Measurements from ENCODE around the gene SNX32.

The SNX32 gene

DNA sequence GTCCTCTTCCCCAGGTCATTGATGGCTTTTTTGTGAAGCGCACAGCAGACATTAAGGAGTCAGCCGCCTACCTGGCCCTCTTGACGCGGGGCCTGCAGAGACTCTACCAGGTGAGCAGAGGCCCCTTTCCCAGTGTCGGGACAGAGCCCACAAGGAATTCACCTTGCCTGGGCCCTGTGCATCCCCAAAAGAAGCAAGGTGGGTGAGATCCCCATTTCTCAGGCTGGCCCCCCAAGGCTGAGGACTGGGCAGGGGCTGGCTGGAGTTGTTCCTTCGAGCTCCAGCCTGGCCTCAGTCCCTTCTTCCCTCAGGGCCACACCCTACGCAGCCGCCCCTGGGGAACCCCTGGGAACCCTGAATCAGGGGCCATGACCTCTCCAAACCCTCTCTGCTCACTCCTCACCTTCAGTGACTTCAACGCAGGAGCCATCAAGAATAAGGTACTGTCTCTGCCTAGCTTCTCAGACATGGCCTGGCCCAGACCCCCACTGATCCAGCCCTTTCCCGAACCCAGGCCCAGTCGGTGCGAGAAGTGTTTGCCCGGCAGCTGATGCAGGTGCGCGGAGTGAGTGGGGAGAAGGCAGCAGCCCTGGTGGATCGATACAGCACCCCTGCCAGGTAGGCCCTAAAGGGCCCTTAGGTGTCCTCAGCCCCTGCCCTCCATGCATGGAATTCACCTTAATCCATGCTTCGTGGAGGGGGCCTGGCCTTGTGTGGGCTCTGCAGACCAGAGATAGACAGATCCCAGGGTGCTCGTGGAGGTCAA, 31.1 kb downstream of the SNX32 start:
- Histone ChIP-seq H3K27ac (ENCODE audit: low read depth, low read length) (no peak overlapping the region), H3K79me2 (ENCODE audit: control insufficient read depth, insufficient read depth, low read length, unreplicated experiment) (peaks cover 21% of the 10 kb centered on the region), H2AFZ (ENCODE audit: low read length, unreplicated experiment) (no peak overlapping the region), H3K4me3 (ENCODE audit: low read depth, low read length) (no peak overlapping the region), H3K36me3 (ENCODE audit: insufficient read depth, low read length) (peaks cover 26% of the 10 kb centered on the region; the same call in 1 of the 2 replicates), H3K4me1 (ENCODE audit: control insufficient read depth, insufficient read depth, low read length, unreplicated experiment) (peaks cover 20% of the 10 kb centered on the region), H3K27me3 (ENCODE audit: insufficient read depth, low read length) (no peaks in the 10 kb centered on the region)

DNA sequence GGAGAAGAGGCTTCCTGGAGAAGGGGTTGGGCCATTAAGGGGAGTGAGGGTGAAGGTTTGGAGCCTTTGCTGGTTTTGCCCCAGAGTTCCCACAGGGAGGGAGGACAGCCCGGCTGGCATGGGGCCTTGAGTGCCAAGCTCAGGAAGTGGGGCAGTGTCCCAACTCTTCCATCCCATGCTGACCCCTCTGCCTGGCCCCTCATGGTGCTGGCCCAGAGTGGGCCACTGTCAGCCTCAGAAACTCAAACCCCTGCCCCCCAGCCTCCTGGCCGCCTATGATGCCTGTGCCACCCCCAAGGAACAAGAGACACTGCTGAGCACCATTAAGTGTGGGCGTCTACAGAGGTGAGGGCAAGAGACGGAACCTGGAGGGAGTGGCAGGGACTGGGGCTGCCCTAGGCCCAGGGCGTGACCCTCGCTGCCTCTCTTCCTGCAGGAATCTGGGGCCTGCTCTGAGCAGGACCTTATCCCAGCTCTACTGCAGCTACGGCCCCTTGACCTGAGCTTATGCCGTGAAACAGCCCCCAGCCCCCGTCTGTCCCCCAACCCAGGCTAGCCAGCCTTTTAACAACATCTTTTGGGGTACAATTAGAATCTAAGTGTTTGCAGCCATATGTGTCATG, 31.9 kb downstream of the SNX32 start:
- Histone ChIP-seq H2AFZ (ENCODE audit: low read length, unreplicated experiment) (no peak overlapping the region), H3K4me3 (ENCODE audit: low read depth, low read length) (no peak overlapping the region), H3K36me3 (ENCODE audit: insufficient read depth, low read length) (peaks cover 26% of the 10 kb centered on the region; the same call in 1 of the 2 replicates), H3K4me1 (ENCODE audit: control insufficient read depth, insufficient read depth, low read length, unreplicated experiment) (peaks cover 26% of the 10 kb centered on the region), H3K27me3 (ENCODE audit: insufficient read depth, low read length) (no peaks in the 10 kb centered on the region), H3K79me2 (ENCODE audit: control insufficient read depth, insufficient read depth, low read length, unreplicated experiment) (peaks cover 22% of the 10 kb centered on the region), H3K27ac (ENCODE audit: low read depth, low read length) (no peak overlapping the region)

DNA sequence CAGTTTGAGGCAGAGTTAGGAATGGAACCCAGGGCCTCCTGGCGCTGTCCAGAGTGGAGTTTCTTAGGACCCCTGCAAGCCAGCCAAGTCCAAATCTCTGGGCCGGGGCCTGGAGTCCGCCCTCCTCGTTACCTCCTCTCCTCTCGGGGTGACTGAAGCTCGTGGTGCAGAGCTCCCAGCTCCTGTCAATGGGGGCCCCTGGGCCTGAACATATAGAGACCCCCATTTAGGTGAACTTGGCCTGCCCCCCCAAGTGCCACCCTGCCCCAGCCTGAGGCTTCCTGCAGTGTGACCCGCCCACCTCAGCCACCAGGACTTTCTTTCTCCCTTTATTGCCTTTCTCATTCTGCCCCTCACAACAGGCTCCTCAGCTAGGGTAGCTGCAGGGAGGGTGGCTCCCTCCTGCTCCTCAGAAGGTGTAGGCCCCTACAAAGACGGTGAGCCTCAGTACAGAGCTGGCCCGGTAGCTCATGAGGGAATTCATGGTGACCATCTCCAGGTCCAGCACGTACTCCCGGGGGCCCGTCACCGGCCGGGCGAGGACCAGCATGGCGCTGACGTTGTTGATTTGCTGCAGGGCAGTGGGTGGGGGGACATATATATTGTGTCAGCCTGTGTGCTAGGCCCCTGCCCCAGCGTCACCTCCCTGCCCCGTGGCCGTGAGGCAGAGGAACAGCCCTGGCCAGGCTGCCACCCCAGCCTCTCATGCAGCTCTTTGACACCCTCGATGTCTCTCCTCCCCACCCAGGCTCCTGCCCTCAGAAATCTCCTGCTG, 32.9 kb downstream of the SNX32 start:
- H3K79me2 ChIP-seq (ENCODE audit: control insufficient read depth, insufficient read depth, low read length, unreplicated experiment): peaks cover 26% of the 10 kb centered on the region
- H3K27me3 ChIP-seq (ENCODE audit: insufficient read depth, low read length): no peaks in the 10 kb centered on the region
- H3K4me1 ChIP-seq (ENCODE audit: control insufficient read depth, insufficient read depth, low read length, unreplicated experiment): peaks cover 33% of the 10 kb centered on the region
- no peak overlapping the region for H3K27ac ChIP-seq (ENCODE audit: low read depth, low read length)
- no peak overlapping the region for H3K4me3 ChIP-seq (ENCODE audit: low read depth, low read length)
- no peak overlapping the region for H2AFZ ChIP-seq (ENCODE audit: low read length, unreplicated experiment)
- H3K36me3 ChIP-seq (ENCODE audit: insufficient read depth, low read length): peaks cover 26% of the 10 kb centered on the region; the same call in 1 of the 2 replicates

DNA sequence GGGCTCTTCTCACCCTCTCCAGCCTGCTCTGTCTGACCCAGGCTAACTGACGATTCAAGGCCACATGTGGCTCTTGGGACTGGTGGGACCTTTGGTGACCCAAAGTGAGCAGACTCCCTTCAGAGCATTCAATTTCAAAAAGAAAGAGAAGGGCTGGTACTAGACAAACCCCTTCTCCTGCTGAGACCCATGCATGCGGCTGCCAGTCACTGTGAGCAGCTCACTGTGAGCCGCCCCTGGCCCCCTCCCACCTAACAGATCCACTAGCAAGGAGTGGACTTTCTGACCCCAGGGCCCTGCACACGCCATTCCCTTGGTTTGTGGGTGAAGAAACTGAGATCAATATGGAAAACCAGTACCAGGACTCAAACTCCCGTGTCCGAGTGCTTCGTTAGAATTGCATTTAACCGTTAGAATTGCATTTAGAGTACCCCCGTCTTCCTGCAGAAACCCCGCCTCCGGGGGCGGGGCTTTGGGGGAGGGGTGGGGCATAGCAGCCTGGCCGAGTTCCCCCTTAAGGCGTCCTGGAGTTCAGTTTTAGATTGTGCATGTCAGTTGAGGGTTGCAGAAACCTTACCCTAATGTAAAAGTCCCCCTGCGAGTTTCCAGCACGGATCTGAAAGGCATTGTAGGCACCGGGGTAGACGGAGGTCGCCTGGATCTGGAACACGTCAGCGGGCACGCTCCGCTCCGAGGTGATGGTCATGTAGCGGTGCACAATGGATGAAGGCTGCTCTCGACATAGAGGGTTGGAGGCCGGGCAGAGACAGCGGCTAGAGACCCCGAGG, 33.7 kb downstream of the SNX32 start:
- Histone ChIP-seq H3K36me3 (ENCODE audit: insufficient read depth, low read length) (peaks cover 26% of the 10 kb centered on the region; the same call in 1 of the 2 replicates), H2AFZ (ENCODE audit: low read length, unreplicated experiment) (no peak overlapping the region), H3K79me2 (ENCODE audit: control insufficient read depth, insufficient read depth, low read length, unreplicated experiment) (peaks cover 26% of the 10 kb centered on the region), H3K27me3 (ENCODE audit: insufficient read depth, low read length) (no peaks in the 10 kb centered on the region), H3K27ac (ENCODE audit: low read depth, low read length) (no peak overlapping the region), H3K4me1 (ENCODE audit: control insufficient read depth, insufficient read depth, low read length, unreplicated experiment) (peaks cover 28% of the 10 kb centered on the region), H3K4me3 (ENCODE audit: low read depth, low read length) (no peak overlapping the region)

DNA sequence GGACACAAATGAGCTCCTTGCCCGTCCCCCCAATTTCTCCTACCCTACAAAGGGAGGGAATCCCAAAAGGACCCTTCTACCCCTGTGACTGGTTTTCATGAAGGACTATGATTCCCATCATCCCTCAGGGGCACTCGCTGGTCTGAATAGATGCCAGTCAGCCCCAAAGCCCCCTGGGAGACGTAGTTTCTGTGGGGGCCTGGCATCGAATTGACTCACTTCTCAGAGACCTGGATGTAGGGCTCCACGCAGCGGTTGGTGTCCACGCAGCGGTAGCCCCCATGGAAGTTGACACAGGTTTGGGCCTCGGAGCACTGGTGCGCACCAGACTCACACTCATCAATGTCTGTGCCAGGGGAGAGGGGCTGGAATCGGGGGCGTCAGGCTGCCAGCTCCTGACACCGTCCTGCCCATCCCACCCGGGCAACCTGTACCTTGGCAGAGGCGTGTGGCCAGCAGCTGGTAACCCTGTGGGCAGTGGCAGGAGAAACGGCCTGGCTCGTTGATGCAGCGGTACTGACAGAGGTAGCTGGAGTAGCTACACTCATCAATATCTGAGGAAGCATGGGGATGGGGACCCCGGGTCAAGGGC, 34.4 kb downstream of the SNX32 start:
- Histone ChIP-seq H3K4me3 (ENCODE audit: low read depth, low read length) (no peak overlapping the region), H3K4me1 (ENCODE audit: control insufficient read depth, insufficient read depth, low read length, unreplicated experiment) (peaks cover 25% of the 10 kb centered on the region), H3K79me2 (ENCODE audit: control insufficient read depth, insufficient read depth, low read length, unreplicated experiment) (peaks cover 20% of the 10 kb centered on the region), H3K27me3 (ENCODE audit: insufficient read depth, low read length) (no peaks in the 10 kb centered on the region), H2AFZ (ENCODE audit: low read length, unreplicated experiment) (no peak overlapping the region), H3K27ac (ENCODE audit: low read depth, low read length) (no peak overlapping the region), H3K36me3 (ENCODE audit: insufficient read depth, low read length) (peaks cover 26% of the 10 kb centered on the region; the same call in 1 of the 2 replicates)

DNA sequence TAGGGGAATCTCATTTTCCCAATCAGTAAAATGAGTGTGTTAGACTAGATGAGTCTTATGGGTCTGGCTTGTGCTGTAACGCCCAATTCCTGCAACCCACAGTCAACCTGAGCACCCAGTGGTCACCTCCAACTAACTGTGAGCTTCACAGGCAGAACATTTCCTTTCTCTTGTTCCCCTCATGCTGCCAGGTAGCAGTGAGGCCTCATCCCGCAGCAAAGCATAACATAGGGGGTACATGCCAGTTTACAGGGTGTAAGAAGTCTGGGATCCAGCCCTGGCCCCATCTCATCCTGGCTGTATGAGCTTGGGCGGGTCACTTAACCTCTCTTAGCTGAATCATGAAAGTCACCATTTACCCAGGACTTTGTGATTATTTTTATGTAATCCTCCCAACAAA, 35.1 kb downstream of the SNX32 start:
- H3K79me2 ChIP-seq (ENCODE audit: control insufficient read depth, insufficient read depth, low read length, unreplicated experiment): peaks cover 17% of the 10 kb centered on the region
- no peaks in the 10 kb centered on the region for H3K27me3 ChIP-seq (ENCODE audit: insufficient read depth, low read length)
- H3K4me3 ChIP-seq (ENCODE audit: low read depth, low read length): no peak overlapping the region
- H3K4me1 ChIP-seq (ENCODE audit: control insufficient read depth, insufficient read depth, low read length, unreplicated experiment): peaks cover 27% of the 10 kb centered on the region
- H3K36me3 ChIP-seq (ENCODE audit: insufficient read depth, low read length): peaks cover 26% of the 10 kb centered on the region; the same call in 1 of the 2 replicates
- no peak overlapping the region for H2AFZ ChIP-seq (ENCODE audit: low read length, unreplicated experiment)
- H3K27ac ChIP-seq (ENCODE audit: low read depth, low read length): no peak overlapping the region

DNA sequence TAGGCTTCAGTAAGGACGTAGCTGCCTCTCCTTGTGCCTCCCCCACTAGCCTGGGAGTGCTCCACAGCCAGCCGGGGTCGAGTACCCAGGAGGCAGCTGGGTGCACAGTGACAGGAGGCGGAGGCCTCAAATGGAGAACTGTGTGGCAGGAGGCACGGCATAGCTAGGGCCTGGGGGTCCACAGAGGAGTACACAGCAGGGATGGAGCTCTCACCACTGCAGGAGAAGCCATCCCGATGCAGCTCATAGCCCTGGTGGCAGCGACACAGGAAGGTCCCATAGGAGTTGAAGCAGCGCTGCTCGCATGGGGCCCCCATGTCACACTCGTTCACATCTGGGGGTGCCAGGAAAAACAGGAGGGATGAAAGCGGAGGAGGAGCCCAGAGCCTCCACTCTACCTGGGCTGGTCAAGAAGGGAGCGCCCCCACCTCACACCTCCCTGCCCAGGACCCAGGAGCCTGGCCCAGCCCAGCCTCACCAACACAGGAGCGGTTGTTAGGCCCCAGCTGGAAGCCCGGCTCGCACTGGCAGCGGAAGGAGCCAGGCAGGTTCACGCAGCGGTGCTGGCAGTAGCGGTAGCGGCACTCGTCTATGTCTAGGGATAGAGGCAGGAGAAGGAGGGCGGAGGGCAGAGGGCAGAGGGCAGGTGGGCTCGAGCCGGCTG, 36.0 kb downstream of the SNX32 start:
- Histone ChIP-seq H3K27me3 (ENCODE audit: insufficient read depth, low read length) (no peaks in the 10 kb centered on the region), H3K27ac (ENCODE audit: low read depth, low read length) (no peak overlapping the region), H3K4me3 (ENCODE audit: low read depth, low read length) (no peak overlapping the region; the same call in 1 of the 2 replicates), H3K4me1 (ENCODE audit: control insufficient read depth, insufficient read depth, low read length, unreplicated experiment) (peaks cover 27% of the 10 kb centered on the region), H3K79me2 (ENCODE audit: control insufficient read depth, insufficient read depth, low read length, unreplicated experiment) (peaks cover 17% of the 10 kb centered on the region), H2AFZ (ENCODE audit: low read length, unreplicated experiment) (no peak overlapping the region), H3K36me3 (ENCODE audit: insufficient read depth, low read length) (peaks cover 20% of the 10 kb centered on the region; the same call in 1 of the 2 replicates)

DNA sequence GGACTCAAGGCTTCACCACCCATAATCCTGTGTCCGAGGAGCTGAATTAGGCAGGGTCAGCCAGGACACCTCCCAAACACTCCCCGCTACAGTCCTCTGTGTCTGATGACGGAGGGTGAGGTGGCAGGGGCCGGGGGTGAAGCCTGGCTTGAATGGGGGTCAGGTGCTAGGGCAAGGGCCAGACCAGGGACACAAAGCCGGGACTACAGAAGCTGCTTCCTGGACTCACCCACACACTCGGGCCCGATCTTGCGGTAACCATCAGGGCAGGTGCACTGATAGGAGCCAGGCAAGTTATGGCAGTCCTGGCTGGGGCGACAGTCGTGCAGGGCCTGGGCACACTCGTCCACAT, 36.5 kb downstream of the SNX32 start:
- H3K36me3 ChIP-seq (ENCODE audit: insufficient read depth, low read length): peaks cover 20% of the 10 kb centered on the region; the same call in 1 of the 2 replicates
- peaks cover 27% of the 10 kb centered on the region for H3K4me1 ChIP-seq (ENCODE audit: control insufficient read depth, insufficient read depth, low read length, unreplicated experiment)
- H3K27me3 ChIP-seq (ENCODE audit: insufficient read depth, low read length): no peaks in the 10 kb centered on the region
- peaks cover 17% of the 10 kb centered on the region for H3K79me2 ChIP-seq (ENCODE audit: control insufficient read depth, insufficient read depth, low read length, unreplicated experiment)
- H3K27ac ChIP-seq (ENCODE audit: low read depth, low read length): no peak overlapping the region
- no peak overlapping the region for H2AFZ ChIP-seq (ENCODE audit: low read length, unreplicated experiment)
- peak overlapping the region; percentile 73 for H3K4me3 ChIP-seq (ENCODE audit: low read depth, low read length)

DNA sequence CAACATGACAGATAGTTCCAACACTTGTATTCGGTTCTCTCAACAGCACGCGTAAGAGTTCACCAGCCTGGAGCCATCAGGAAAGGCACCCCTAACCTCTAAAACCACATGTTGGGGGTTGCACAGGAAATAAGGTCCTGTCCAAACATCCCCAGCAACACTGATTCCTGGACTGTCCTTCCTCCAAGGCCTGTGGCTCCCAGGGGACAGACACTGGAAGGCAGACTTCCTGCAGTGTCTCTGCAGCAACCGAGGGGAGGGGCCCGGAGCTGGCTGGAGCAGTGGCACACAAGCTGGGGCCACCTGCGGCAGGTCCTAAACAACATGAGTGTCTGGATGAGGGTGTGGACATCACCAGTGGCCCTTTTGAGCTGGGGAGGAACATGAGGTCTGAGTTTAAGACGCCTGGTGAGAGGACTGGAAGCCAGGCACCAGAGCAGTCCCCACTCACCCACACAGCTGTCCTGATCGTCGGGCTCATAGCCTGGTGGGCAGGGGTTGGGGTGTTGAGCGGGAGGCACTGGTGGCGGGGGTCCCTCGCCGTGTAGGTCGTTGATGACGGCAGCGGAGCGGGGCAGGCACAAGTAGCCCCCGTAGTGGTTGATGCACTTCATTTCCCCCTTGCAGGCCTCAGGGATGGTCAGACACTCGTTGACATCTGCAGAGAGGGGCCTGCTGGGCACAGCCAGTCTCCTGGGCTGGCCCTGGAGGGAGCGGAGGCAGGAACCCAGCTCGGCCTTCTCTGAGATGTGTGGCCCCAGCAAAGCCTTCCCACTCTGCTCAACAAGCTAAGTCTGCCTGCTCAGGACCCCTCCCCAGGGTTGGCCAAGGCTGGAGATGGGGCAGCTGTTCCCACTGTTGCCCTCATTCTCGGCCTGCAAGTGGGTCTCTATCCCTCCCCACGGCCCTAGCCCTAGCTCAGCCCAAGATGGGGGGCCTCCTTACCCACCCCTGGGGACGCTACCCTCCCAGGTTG, 37.2 kb downstream of the SNX32 start:
- H3K36me3 ChIP-seq (ENCODE audit: insufficient read depth, low read length): peaks cover 17% of the 10 kb centered on the region; the same call in 1 of the 2 replicates
- H3K27me3 ChIP-seq (ENCODE audit: insufficient read depth, low read length): no peaks in the 10 kb centered on the region
- H3K27ac ChIP-seq (ENCODE audit: low read depth, low read length): peak overlapping the region; percentile 40; the same call in 1 of the 2 replicates
- H3K4me1 ChIP-seq (ENCODE audit: control insufficient read depth, insufficient read depth, low read length, unreplicated experiment): peaks cover 27% of the 10 kb centered on the region
- peak overlapping the region; percentile 73 for H3K4me3 ChIP-seq (ENCODE audit: low read depth, low read length)
- H2AFZ ChIP-seq (ENCODE audit: low read length, unreplicated experiment): no peak overlapping the region
- H3K79me2 ChIP-seq (ENCODE audit: control insufficient read depth, insufficient read depth, low read length, unreplicated experiment): peaks cover 17% of the 10 kb centered on the region

Measured in ACC112 (cell line).